Stimulated activated CD4-positive, alpha-beta T cell treated with anti-CD3 and anti-CD28 coated beads, Interleukin-12 subunit alpha, Interleukin-12 subunit beta, amount 100 ng/mL, for 24 hours (primary cell): ENCODE measurements around the gene XPA.
"Not testable (repeated sequence)": the region's sequence is repeated elsewhere in the genome, so short reads cannot be mapped to it uniquely, and the experiment has no call there.

Experiments used
- DNase-seq, 2 experiments: peaks; one replicate each; pipeline ENCODE4 v3.0.0-alpha.2; 2020; ENCODE audit warnings: low read depth in 2 of 2

XPA gene

GRCh38 chr9:97696803-97697601, at the start of gene XPA:
TSS of gene XPA (minus strand) at chr9:97697340. CDS start at chr9:97697292, 48 bp downstream.
- peak; percentile 94 to 96 for DNase-seq

- DNase-seq, result no peak
Observed at GRCh38 chr9:97744710-97745708, 47.9 kb upstream of the XPA start.

DNA sequence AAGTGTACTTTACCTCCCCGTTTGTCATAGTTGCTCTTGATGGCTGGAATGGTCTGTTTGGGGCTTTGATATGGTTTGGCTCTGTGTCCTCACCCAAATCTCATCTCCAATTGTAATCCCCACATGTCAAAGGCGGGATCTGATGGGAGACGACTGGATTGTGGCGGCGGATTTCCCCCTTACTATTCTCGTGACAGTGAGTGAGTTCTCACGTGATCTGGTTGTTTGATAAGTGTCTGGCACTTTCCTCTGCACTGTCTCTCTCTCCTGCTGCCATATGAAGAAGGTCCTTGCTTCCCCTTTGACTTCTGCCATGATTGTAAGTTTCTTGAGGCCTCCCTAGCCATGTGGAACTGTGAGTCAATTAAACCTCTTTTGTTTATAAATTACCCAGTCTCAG, 46.9 kb upstream of the XPA start:
- DNase-seq, result not testable (repeated sequence)

DNA sequence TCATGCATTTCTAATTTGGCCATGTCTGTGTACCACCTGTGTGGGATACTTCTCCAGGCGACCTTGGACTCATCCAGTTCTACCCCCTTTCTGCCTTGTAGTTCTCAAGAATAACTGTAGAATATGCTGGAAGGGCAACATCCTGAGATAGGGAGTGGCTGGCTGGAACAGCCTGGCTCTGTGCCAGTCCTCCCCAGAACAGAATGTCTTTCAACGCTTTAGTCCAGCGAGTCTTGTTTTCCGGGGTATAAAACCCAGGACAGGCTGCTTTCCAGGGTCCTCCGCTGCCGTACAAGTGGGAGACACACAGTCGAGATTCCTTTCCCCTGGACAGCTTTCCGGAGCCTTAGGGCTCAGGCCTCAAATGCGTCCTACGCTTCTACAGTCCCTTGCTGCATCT, 45.4 kb upstream of the XPA start:
- DNase-seq, result no peak

- no peak for DNase-seq
Observed at GRCh38 chr9:97741947-97742346, 44.8 kb upstream of the XPA start.

DNA sequence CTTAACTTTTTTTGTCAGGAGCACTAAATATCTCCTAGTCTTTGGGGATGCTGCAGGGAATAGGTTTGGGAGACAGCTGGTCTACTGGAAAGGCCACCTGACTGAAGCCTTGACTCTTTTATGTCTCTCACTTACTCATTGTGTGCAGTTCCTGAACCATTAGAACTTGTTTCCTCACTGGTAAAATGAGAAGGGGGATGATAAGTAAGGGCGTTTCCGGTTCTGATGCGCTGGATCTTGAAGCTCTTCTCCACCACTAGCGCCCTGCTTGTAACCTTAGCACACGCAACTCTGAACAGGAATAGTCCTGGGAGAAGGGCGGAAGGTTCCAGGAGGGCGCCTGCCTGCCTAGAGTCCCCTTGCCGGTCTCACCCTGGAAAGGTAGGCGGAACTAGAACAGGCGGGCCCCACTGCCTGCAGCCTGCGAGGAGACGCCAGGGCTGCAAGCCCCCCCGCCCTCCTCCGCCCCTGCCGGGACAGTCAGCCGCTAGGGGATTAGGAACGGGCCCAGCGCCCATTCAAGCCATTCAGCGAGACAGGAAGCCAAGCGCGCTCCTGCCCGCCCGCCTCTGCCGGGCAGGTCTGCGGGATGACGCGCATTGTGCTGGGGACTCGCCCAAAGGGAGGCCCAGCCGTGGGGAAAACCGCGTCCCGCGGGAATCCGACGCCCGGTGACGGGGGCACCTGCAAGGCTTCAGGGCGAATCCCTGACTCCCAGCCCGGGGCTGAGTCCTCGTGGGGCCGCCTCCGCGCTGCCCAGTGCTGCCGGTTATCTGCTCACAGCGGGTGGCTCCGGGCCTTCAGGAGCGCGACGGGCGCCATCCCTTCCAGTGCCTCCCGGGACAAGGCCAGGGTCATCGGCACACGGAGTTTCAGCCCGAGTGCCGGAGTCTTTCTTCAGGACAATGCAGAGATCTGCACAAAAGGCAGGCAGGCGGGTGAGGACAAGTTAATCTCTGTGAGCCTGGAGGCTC, 44.0 kb upstream of the XPA start:
- peak; percentile 3 to 33 for DNase-seq

DNA sequence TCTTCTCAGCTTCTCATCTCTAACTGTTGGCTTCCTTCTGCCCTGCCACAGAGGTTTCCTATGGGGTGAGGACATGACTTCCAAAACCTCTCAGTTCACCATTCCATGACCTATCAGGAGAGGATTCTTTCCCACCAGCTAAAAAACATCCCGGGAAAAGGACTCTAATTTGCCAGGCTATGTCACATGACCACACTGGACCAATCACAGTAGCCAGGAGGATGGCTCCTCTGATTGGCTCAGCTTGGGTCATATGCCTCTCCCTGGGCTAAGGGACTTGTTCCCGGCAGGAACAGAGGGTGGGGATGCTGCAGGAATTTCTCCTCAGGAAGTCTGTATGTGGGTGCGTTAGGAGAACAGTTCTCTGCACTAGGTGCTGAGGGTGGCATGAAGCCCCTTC, 40.3 kb upstream of the XPA start:
- no peak for DNase-seq

DNA sequence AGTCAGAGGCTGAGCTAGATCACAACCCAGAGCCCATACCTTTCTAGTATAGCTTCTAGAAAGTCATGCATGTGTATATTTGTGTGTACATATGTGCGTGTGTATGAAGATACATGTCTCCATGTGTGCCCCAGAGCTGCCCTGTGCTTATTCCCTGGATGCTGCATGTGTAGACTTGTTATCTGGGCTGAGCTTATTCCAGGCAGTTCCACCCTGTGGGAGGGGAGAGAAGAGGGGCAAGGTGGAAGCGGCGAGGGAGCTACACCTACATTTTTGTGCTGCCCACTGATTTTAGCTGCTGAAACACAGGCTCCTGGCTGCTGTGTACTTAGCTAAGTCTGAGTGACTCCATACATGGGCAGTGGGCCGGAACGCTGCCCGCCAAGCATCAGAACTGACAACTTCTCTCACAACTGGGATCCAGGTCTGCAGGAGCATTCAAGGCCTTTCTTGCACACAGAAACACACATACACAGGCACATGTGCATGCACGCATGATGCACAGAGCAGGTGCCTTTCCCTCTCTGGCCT, 38.0 kb upstream of the XPA start:
- no peak for DNase-seq

DNA sequence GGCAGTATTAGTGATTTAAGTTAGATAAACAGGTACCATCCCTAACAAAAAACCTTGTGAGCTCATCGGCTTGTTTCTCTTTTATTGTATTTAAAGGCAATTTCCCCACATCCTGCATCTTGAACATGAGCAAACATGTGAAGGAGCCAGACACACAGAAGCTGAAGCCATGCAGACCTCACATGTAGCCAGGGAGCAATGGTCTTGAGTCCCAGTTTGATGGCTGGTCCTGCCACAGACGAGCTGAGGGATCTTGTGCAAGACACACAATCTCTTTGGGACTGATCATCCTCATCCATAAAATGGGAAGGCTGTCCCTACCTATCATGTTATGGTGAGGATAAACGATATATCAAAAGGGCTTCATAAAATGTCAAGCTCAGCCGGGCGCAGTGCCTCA, 29.6 kb upstream of the XPA start:
- no peak for DNase-seq

DNA sequence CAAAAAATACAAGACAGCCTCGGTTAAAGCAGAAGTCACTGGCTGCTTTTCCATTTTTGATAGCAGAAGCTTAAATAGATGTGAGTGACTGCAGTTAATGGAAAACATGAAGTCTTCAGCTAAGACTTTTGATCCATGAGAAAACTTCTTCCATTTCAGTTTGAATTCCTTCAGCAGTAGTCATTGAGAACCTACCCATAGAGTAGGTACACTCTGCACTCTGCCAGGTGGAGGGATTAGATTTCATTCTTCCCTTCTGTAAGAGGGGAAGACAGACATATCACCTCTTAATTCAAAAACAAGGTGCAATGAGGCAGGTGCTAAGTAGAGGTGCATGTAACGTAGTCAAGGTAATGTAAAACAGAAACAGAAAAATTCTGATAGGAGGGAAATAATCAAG, 26.7 kb upstream of the XPA start:
- DNase-seq, result no peak

- DNase-seq, result no peak
Observed at GRCh38 chr9:97722331-97722730, 25.2 kb upstream of the XPA start.

DNA sequence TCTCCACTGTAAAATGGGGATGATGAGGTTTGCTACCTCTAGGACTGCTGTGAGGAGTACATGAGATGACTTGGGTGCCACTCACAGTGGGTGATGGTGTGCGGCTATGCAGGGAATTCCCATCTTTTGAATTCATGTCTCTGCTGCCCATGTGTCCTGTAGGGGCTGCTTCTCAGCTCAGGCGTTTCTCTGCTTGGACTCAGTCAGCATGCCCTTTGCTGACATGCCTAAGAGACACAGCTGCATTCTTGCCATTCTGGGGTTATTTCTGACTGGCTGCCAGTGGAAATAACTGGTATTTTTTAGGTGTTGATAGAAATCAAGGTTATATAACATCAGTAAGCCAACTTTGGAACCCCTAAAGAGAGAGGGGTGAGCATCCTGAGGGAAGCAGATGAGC, 24.3 kb upstream of the XPA start:
- DNase-seq, result no peak

DNA sequence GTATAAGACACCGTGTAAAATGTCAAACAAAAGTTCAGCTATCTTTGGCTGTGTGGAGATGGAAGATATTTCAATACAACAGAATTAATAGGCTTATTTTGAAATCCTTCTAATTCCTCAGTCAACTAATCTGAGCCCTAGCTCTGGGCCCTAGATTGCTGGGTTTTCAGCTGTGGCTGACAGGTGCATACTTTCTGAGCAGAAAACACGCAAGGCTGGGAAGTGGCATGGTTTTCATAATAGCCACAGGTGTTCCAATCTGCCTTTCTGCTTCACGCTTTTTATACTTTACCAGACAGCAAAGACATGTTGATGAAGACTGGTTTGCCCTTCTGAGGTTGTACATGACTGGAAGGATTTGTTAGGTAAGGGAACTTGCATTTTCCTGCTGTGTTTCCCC, 20.7 kb upstream of the XPA start:
- DNase-seq, result no peak

GRCh38 chr9:97714435-97714834, 17.3 kb upstream of the XPA start:
- DNase-seq, result no peak

GRCh38 chr9:97711223-97711626, 14.1 kb upstream of the XPA start:
- DNase-seq, result no peak

DNA sequence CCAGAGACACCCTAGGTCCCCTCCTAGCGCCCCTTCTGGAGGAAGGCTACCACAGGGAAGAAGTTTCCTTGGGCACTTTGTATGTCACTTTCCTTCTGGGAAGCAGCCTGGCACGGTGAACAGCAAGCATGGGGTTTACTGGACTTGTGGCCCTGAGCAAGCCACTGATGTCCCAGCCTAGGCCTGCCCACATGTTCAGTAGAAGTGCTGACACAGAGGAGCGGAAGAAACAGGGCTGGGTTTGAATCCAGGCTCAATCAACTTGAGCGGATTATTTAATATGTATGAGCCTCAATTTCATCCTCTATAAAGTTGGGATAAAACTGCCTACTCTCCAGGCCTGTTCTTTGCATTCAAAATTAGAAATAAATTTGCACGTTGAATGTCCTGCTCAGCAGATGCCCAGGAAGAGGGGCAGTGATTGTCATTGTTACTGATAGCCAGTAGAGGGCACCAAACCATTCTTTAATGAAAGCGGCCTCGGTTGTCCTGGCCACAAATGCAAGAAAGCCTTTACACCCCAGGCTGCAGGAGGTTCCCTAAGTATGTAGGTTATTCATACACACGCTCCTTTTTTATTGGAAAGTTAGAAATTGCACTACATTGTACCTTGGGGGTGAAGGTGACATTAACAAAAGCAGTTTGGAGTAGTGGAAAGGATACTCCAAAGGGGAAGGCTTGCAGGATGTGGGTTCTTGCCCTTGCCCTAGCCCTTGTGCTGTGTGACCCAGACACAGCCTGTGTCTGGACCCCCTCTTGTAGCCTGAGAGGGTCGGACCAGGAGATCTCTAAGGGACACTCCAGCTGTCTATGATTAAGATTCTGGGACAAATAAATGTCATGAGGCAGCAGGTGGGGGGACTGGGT, 13.4 kb upstream of the XPA start:
- DNase-seq, result peak in 1 of 2 experiments; percentile 6

DNA sequence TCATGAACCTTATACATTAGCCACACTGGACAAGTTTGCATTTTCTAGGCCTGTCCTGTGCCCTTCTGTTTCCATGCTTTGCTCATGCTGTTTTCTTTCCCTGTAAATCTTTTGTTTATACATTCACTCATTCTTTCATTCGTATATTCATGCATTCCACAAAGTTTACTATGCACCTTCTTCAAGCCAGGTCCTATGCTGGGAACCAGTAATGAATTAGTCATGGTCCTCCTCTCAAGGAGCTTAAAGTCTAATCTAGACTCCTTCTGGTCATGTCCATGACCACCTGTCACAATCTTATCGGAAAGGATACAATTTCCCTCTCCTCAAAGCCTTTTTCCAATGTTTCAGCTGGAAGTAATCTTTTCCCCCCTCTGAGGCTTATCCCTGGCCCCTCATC, 9.1 kb upstream of the XPA start:
- DNase-seq, result no peak

DNA sequence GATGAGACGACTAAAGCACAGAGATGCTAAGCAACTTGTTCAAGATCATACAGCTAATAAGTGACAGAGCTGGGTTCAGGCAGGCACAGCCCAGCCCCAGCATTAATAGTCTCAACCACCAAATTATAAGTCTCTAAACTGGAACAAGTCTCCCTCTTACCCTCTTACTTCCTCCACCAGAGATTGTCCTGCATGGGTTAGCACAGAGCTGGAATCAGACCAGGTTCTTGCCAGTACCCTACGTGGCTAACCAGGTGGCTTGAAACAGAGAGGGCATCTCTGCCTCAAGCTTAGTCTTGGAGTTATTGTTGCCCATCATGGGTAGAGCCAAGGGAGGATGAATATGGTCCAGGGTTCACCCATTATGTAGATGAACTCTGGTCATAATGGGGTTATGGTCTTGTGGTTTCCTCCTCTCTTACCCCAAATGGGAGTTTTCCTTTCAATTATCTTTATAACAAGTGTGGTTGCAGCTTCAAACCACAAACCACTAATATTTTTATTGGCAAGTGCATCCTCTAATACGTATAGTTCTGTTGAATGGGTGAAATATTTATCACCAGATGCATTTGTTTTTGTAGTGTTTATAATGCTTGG, 8.3 kb upstream of the XPA start:
- DNase-seq, result no peak

DNA sequence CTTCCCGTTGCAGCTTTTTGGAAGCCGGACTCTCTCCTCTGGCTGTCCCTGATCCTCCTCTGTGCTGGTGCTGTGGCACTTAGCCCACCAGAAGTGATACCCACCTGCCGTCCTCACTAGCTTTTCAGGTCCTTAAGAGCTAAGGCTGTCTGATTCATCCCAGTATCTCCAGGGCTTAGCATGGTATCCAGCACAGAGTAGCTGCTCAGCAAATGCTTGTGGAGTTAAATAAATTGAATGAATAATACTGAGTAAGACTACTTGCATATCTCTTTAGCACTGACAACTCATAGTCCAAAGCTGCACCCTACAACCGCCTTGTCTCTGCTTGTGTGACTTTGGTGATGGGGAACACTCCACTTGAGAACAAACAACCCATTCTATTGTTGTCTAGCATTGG, 7.7 kb upstream of the XPA start:
- no peak for DNase-seq

- DNase-seq, result no peak
Observed at GRCh38 chr9:97704345-97704677, 7.2 kb upstream of the XPA start.
